ENCODE measurements around the gene CGB7. TPM values are rescaled to one million over a fixed set of nuclear protein-coding genes. Genes with fewer than 3 reads are reported as not detected.
A peak's percentile ranks its signal among the peaks of the same experiment; 100 is the strongest.

The CGB7 gene
- total and polyA plus RNA-seq, 9 of the 15 experiments (the other 6 are each of a cell fraction or from before 2014, with no cell fraction given): not detected

DNA sequence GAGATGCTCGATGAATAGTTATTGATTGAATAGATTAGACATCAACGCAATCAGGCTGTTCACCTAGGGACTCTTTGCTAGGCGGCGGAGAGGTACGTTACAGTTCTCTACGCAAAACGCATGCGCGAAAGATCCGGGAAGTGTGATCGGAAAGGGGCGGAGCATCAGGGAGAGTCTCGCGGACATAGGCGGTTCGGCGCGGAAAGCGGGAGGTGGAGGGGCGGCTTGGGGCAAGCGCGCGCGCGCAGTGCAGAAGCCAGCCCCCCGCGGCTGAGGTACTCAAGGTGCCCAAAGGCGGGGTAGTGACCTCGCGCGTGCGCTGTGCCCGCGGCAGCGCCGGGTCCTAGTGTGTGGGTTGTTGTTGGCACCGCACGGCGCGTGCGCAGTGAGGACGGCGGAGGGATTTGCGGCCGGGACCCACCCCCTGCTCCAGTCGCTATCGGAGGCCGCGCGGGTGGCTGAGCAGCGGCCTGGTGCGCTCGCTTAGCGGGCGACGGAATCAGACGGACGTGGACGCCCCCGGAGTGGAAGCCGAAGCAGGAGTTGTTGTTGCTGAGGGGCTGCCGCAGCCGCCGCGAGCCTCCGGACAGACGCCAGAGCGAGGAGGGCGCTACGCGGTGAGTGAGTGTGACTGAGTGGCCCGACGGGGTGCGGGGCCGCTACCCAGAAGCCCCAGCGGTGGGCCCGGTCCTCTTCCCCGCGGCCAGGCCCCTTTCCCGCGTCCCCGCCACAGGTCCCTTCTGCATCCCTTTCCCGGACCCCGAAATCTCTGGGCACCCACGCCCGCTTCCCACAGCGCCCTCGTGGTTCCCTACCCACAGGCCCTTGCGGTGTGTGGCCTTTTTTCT lies 27.7 kb upstream of the CGB7 start, which contains the start of gene SNRNP70 (continued):
- TF ChIP-seq HOXB6 (CRISPR knock-in tag; IDR thresholded peaks at IDR 0.05; ENCODE audit: borderline replicate concordance) (no peak), NR3C1 (CRISPR knock-in tag; IDR thresholded peaks at IDR 0.05) (0 out of 2 replicates have a peak, but pooled peaks have one; percentile 63), PTTG1 (tag; IDR thresholded peaks at IDR 0.05; ENCODE audit: low read depth) (no peak), SNAPC5 (CRISPR knock-in tag; IDR thresholded peaks at IDR 0.05) (no peak), BRD9 (IDR thresholded peaks at IDR 0.05; ENCODE audit: low read depth, partially characterized antibody) (no peak), ZNF77 (CRISPR knock-in tag; IDR thresholded peaks at IDR 0.05) (no peak), TEAD2 (tag; IDR thresholded peaks at IDR 0.05) (no peak), NKRF (IDR thresholded peaks at IDR 0.05; ENCODE audit: borderline replicate concordance) (peak; percentile 91; the same call in 1 of the 2 replicates), ZNF395 (CRISPR knock-in tag; IDR thresholded peaks at IDR 0.05) (no peak), MXI1 (IDR thresholded peaks at IDR 0.05; ENCODE audit: low read depth, low read length) (no peak), ZNF146 (CRISPR knock-in tag; IDR thresholded peaks at IDR 0.05; ENCODE audit: unreplicated experiment) (no peak), MTA3 (IDR thresholded peaks at IDR 0.05; ENCODE audit: borderline replicate concordance) (peak; percentile 69), ETS2 (tag; IDR thresholded peaks at IDR 0.05; ENCODE audit: borderline replicate concordance, poor library complexity, severe bottlenecking) (no peak), TSC22D4 (tag; IDR thresholded peaks at IDR 0.05) (no peak), RAD21 (CRISPR knock-in tag; conservative IDR thresholded peaks at IDR 0.05 in 1 of 2, IDR thresholded peaks at IDR 0.05 in 1 of 2) (no peak), IFI16 (CRISPR knock-in tag; IDR thresholded peaks at IDR 0.05) (no peak), GATAD2A (IDR thresholded peaks at IDR 0.05) (peak; percentile 95)
- TF ChIP-seq, protein P1, sequence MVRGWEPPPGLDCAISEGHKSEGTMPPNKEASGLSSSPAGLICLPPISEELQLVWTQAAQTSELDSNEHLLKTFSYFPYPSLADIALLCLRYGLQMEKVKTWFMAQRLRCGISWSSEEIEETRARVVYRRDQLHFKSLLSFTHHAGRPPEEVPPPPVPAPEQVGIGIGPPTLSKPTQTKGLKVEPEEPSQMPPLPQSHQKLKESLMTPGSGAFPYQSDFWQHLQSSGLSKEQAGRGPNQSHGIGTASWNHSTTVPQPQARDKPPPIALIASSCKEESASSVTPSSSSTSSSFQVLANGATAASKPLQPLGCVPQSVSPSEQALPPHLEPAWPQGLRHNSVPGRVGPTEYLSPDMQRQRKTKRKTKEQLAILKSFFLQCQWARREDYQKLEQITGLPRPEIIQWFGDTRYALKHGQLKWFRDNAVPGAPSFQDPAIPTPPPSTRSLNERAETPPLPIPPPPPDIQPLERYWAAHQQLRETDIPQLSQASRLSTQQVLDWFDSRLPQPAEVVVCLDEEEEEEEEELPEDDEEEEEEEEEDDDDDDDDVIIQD (CRISPR knock-in tag; IDR thresholded peaks at IDR 0.05): 0 out of 2 replicates have a peak, but pooled peaks have one; percentile 41
- TF ChIP-seq, protein P2, sequence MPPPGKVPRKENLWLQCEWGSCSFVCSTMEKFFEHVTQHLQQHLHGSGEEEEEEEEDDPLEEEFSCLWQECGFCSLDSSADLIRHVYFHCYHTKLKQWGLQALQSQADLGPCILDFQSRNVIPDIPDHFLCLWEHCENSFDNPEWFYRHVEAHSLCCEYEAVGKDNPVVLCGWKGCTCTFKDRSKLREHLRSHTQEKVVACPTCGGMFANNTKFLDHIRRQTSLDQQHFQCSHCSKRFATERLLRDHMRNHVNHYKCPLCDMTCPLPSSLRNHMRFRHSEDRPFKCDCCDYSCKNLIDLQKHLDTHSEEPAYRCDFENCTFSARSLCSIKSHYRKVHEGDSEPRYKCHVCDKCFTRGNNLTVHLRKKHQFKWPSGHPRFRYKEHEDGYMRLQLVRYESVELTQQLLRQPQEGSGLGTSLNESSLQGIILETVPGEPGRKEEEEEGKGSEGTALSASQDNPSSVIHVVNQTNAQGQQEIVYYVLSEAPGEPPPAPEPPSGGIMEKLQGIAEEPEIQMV (tag; conservative IDR thresholded peaks at IDR 0.05; ENCODE audit: low read depth): no peak
